Body of pancreas (tissue), 4 donors: ENCODE measurements around the gene AK5. TPM values are rescaled to one million over a fixed set of nuclear protein-coding genes. Genes with fewer than 3 reads are reported as not detected.

Experiments used
- ATAC-seq: fragments of 150-250 bp; one replicate; pipeline ENCODE4 v1.9.1; 2016
- DNase-seq, 4 donors: peaks; one replicate each; pipeline ENCODE4 v3.0.0-alpha.2; 2019
- H3K27ac ChIP-seq, 4 donors: fragments of 200-600 bp; sonication (generic); 1 replicate in 3 of 4; 2 replicates in 1 of 4; pipeline versions ENCODE4 v1.5.1 to v1.6.1; 2016 to 2019; ENCODE audit warnings: mild to moderate bottlenecking in 1 of 4, mixed read lengths in 1 of 4, moderate library complexity in 1 of 4
- H3K27me3 ChIP-seq, 2 donors: fragments of 200-600 bp; sonication (generic); one replicate each; pipeline ENCODE4 v1.6.0; 2016; ENCODE audit warnings: mild to moderate bottlenecking in 1 of 2
- H3K36me3 ChIP-seq, 2 donors: fragments of 200-600 bp; sonication (generic); replicated peaks in 1 of 2; 2 replicates each; pipeline ENCODE4 v1.5.1; 2016; ENCODE audit warnings: low read depth in 2 of 2; ENCODE audit not compliant: insufficient read depth in 1 of 2
- H3K4me1 ChIP-seq: fragments of 200-600 bp; sonication (generic); one replicate; pipeline ENCODE4 v1.6.0; 2016
- H3K4me3 ChIP-seq, 2 donors: fragments of 200-600 bp; sonication (generic); 1 replicate in 1 of 2; 2 replicates in 1 of 2; pipeline ENCODE4 v1.5.1; 2016 to 2019
- H3K9me3 ChIP-seq, 3 donors: fragments of 200-600 bp; sonication (generic); 1 replicate in 2 of 3; 2 replicates in 1 of 3; pipeline ENCODE4 v1.5.1; 2016
- POLR2A ChIP-seq, 3 donors: fragments of 450-650 bp; IDR thresholded peaks; one replicate each; pipeline ENCODE4 v1.6.1; 2016; ENCODE audit warnings: antibody characterized with exemption in 3 of 3, mild to moderate bottlenecking in 2 of 3
- WGBS, 2 donors: methylation state at CpG; one replicate each; pipeline ENCODE4 v1.1.5; 2017; 5-methylcytosine and 5-hydroxymethylcytosine counted together
- intact Hi-C: fragments of 100-400 bp; cut with DNase I; formaldehyde crosslinking; loops from one replicate; pipeline ENCODE4 v1.15.1; 2023
- total RNA-seq, 2 donors: library from RNA; depleted of rRNA; stranded (reverse); fragments of >200 nt; gene quantifications; one replicate each; pipeline ENCODE4 v1.1.0, GENCODE V29; 2016
- TF ChIP-seq, protein P1 (sequence below), 7 experiments: fragments of 450-650 bp in 4 of 7; fragments of 200-600 bp in 3 of 7; sonication (generic) in 3 of 7; IDR thresholded peaks; one replicate each; pipeline ENCODE4 v1.5.1; 2016 to 2019; ENCODE audit warnings: antibody characterized with exemption in 7 of 7

AK5 gene
- total RNA-seq, 2 donors from 2014 or later: not detected

DNA sequence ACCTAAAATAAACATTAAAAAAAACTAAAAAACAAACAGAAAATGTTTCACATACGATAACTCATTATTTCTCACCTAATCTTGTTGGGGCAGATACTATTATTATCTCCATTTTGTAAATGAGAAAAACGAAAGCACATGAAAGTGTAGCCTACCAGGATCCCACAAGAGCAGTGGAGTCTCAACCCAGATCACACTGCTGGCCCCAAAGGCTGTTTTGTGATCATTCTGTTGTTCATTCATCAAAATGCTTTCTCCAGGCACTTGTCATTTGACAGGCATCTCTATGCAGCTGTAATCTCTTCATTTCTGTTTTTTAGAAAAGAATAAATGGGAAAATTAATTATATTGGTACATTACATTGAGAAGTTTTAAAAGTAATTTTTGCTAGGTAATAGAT is 67.5 kb downstream of the AK5 start:
- Histone ChIP-seq H3K27ac (no peak overlapping the region), H3K36me3 (no peaks in the 10 kb centered on the region), H3K9me3 (no peaks in the 10 kb centered on the region), H3K4me3 (no peak overlapping the region), H3K4me1 (no peaks in the 10 kb centered on the region), H3K27me3 (no peaks in the 10 kb centered on the region)
- no peak for DNase-seq
- no peak for ATAC-seq
- TF ChIP-seq, protein P1, sequence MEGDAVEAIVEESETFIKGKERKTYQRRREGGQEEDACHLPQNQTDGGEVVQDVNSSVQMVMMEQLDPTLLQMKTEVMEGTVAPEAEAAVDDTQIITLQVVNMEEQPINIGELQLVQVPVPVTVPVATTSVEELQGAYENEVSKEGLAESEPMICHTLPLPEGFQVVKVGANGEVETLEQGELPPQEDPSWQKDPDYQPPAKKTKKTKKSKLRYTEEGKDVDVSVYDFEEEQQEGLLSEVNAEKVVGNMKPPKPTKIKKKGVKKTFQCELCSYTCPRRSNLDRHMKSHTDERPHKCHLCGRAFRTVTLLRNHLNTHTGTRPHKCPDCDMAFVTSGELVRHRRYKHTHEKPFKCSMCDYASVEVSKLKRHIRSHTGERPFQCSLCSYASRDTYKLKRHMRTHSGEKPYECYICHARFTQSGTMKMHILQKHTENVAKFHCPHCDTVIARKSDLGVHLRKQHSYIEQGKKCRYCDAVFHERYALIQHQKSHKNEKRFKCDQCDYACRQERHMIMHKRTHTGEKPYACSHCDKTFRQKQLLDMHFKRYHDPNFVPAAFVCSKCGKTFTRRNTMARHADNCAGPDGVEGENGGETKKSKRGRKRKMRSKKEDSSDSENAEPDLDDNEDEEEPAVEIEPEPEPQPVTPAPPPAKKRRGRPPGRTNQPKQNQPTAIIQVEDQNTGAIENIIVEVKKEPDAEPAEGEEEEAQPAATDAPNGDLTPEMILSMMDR (IDR thresholded peaks at IDR 0.05): no peak
- TF ChIP-seq POLR2A (IDR thresholded peaks at IDR 0.05): no peak
- whole genome bisulfite sequencing, 2 donors: 36 to 37% methylated on average over 2 of the region's 2 CpGs
- intact Hi-C loops: no loop called here

DNA sequence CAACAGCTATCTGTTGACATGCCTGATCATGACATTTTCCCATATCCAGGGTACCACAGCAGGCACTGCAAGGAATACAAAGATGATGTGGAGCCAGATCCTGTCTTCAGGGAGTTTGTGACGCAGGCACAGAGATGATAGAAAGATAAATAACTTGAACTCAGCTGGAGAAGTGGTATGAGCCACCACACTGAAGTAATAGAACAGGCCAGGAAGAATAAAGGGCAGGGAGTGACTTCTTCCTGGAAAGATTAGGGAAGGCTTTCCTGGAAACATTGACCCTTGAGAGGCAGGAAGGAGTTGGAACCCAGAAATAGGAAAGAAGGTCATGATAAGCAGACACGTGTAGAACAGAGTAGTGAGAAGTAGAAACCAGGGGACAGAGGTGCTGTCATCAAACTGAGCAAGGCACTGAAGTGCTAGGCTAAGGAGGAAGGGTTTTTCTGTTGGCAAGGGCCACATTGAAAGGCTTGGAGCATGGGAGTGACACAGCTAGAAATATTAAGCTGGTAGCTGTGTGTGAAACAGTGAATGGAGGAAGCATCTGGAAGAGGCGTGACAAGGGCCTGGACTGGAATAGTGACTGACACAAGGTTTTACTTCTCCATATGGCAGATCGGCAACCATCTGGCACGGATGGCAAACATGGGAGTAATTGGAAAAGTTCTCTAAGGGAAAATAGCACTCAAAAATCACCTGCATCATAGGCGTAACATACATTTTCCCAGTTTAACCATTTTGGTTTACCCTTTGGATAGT is 68.4 kb downstream of the AK5 start:
- no peak overlapping the region for H3K27ac ChIP-seq
- ATAC-seq: no peak

DNA sequence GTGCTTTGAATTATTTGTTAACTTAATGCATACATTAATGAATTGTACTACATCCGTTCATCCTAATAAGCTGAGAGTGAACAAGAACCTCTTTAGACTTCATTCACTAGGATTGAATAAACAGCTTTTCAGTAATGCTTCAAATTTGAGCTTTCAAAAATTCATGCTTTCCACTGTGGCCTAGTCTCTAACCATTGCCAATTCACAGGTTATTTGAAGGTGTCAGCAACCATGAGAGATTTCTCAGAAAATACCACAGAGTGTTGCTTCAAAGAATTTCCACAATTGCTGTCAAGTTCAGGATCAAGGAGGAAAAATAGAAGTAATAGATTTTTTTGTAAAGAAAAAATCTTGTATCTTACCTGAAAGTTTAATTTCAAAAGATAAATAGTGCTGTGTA is 72.7 kb downstream of the AK5 start:
- no peak for ATAC-seq
- intact Hi-C loops: no loop called here
- H3K9me3 ChIP-seq: no peaks in the 10 kb centered on the region
- WGBS, 2 donors: 62 to 63% methylated on average over 1 of the region's 1 CpG
- DNase-seq: no peak
- H3K36me3 ChIP-seq: no peaks in the 10 kb centered on the region
- TF ChIP-seq POLR2A (IDR thresholded peaks at IDR 0.05): no peak
- TF ChIP-seq, protein P1 (IDR thresholded peaks at IDR 0.05): no peak
- no peak overlapping the region for H3K27ac ChIP-seq
- H3K27me3 ChIP-seq: no peaks in the 10 kb centered on the region
- no peaks in the 10 kb centered on the region for H3K4me1 ChIP-seq
- H3K4me3 ChIP-seq: no peak overlapping the region

More for the DNA sequence above, 68.4 kb downstream of the AK5 start:
- intact Hi-C loops: no loop called here
- Histone ChIP-seq H3K4me3 (no peak overlapping the region), H3K36me3 (no peaks in the 10 kb centered on the region), H3K4me1 (no peaks in the 10 kb centered on the region), H3K9me3 (no peaks in the 10 kb centered on the region), H3K27me3 (no peaks in the 10 kb centered on the region)
- TF ChIP-seq POLR2A (IDR thresholded peaks at IDR 0.05): no peak
- DNase-seq: no peak
- 72 to 74% methylated on average over 6 of the region's 6 CpGs for WGBS, 2 donors

DNA sequence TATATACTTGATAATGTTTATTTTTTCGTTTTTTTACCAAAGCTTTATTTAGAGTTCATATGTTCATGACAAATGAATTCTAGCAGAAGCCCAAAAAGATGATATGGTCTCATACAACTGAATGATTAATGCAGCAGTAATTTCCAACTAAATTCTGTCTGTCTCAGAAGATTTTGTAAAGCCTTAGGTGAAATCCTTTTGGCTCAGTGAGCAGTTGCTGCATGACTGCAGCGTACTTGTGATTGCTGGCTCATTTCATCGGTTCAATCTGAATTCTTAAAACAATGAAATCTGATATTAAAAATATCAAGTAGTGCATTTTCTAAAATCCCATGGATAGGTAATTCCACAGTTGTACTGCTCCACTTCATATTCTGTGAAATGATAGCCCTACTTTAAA is 73.2 kb downstream of the AK5 start:
- Histone ChIP-seq H3K4me1 (no peaks in the 10 kb centered on the region), H3K27ac (no peak overlapping the region), H3K4me3 (no peak overlapping the region), H3K36me3 (no peaks in the 10 kb centered on the region), H3K27me3 (no peaks in the 10 kb centered on the region), H3K9me3 (no peaks in the 10 kb centered on the region)
- TF ChIP-seq, protein P1 (IDR thresholded peaks at IDR 0.05): no peak
- TF ChIP-seq POLR2A (IDR thresholded peaks at IDR 0.05): no peak
- ATAC-seq: no peak
- WGBS, 2 donors: 68 to 76% methylated on average over 3 of the region's 3 CpGs
- intact Hi-C loops: no loop called here
- no peak for DNase-seq

DNA sequence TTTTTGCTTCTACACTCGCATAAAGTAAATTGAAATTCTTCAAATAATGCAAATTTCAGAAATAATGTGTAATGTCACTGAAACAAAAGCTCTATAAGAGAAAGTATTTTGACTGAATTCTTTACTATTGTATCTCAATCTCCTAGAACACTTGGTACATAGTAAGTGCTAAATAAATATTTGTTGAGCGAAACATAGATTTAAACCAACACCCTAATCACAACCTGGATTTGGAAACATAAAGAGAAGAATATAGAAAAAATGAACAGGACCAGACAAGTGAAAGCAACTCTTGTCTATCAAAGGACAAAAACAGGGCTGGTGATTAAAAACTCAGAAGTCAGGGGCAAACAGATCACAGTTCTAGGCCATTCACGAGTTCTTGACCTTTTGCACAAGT is 74.3 kb downstream of the AK5 start:
- H3K27ac ChIP-seq: no peak overlapping the region
- ATAC-seq: no peak
- DNase-seq: no peak
- 74 to 78% methylated on average over 3 of the region's 3 CpGs for WGBS, 2 donors
- H3K4me3 ChIP-seq: no peak overlapping the region
- no peaks in the 10 kb centered on the region for H3K36me3 ChIP-seq
- H3K27me3 ChIP-seq: no peaks in the 10 kb centered on the region
- H3K9me3 ChIP-seq: no peaks in the 10 kb centered on the region
- intact Hi-C loops: no loop called here
- H3K4me1 ChIP-seq: no peaks in the 10 kb centered on the region
- no peak for TF ChIP-seq POLR2A (IDR thresholded peaks at IDR 0.05)
- TF ChIP-seq, protein P1 (IDR thresholded peaks at IDR 0.05): no peak
